Measurements from ENCODE around the gene NR1D1. TPM values are rescaled to one million over a fixed set of nuclear protein-coding genes. Genes with fewer than 3 reads are reported as not detected.
A peak's percentile ranks its signal among the peaks of the same experiment; 100 is the strongest.

Gene NR1D1
- polyA plus RNA-seq, 1 of the 3 experiments (the other 2 are of a cell fraction): 6.5 TPM

GRCh38 chr17:40058865-40059264, 41.5 kb downstream of the NR1D1 start (continued):
- TF ChIP-seq FOSL2 (IDR thresholded peaks at IDR 0.05; ENCODE audit: borderline replicate concordance, low read depth): no peak
- no peak for TF ChIP-seq MAX (IDR thresholded peaks at IDR 0.05; ENCODE audit: low read depth)
- no peak for TF ChIP-seq RXRA (IDR thresholded peaks at IDR 0.05; ENCODE audit: borderline replicate concordance, low read depth)
- TF ChIP-seq TCF12 (IDR thresholded peaks at IDR 0.05): no peak
- no peak for TF ChIP-seq REST (IDR thresholded peaks at IDR 0.05; ENCODE audit: low read depth, low read length)
- TF ChIP-seq EZH2phosphoT487 (IDR thresholded peaks at IDR 0.05; ENCODE audit: borderline replicate concordance, low read depth): no peak
- no peak for TF ChIP-seq CHD2 (IDR thresholded peaks at IDR 0.05; ENCODE audit: low read length, partially characterized antibody)

- Histone ChIP-seq H3F3A (replicated peaks; ENCODE audit: insufficient read depth) (peaks cover 4% of the 10 kb centered on the region), H3K4me1 (ENCODE audit: control insufficient read depth in 1 of 2, insufficient read depth in 2 of 2, low read depth in 1 of 2, low read length in 1 of 2) (peaks cover 0 to 12% of the 10 kb centered on the region in 2 experiments; a peak in 2 of 4 replicates), H4K20me1 (ENCODE audit: insufficient read depth) (no peaks in the 10 kb centered on the region), H3K27ac (ENCODE audit: low read depth in 2 of 2, low read length in 1 of 2) (no peak overlapping the region), H3K4me2 (no peak overlapping the region), H3K9me2 (no peaks in the 10 kb centered on the region), H2AFZ (ENCODE audit: low read depth) (0 out of 2 replicates have a peak overlapping the region, but pooled peaks have one; percentile 63), H3K9ac (no peak overlapping the region), H3K79me2 (ENCODE audit: insufficient read depth) (peaks cover 9% of the 10 kb centered on the region; the same call in 1 of the 2 replicates), H3K9me3 (no peaks in the 10 kb centered on the region), H3K36me3 (replicated peaks in 1 of 2; ENCODE audit: control insufficient read depth in 1 of 2, insufficient read depth in 2 of 2, low read length in 1 of 2) (no peaks in the 10 kb centered on the region), H3K4me3 (ENCODE audit: low read depth in 2 of 2, low read length in 1 of 2) (no peak overlapping the region), H3K27me3 (ENCODE audit: insufficient read depth) (no peaks in the 10 kb centered on the region)
- DNase-seq: no peak
- CTCF ChIA-PET: interaction anchor here (1.3 to 12.8 kb wide), 6 partner anchors 17 to 110 kb away, joined by 3 to 100 read pairs (median 8); no protein-coding TSS in a partner anchor
- POLR2A ChIA-PET: no interaction called here
- TF ChIP-seq FOXJ3 (CRISPR knock-in tag; IDR thresholded peaks at IDR 0.05) (no peak), TAF1 (IDR thresholded peaks at IDR 0.05; ENCODE audit: borderline replicate concordance, low read depth, low read length) (no peak), SMC3 (IDR thresholded peaks at IDR 0.05; ENCODE audit: low read depth, low read length) (no peak), RCOR1 (IDR thresholded peaks at IDR 0.05; ENCODE audit: low read length) (no peak), MXI1 (IDR thresholded peaks at IDR 0.05; ENCODE audit: low read depth, low read length) (no peak), TCF12 (IDR thresholded peaks at IDR 0.05) (no peak), PBX3 (IDR thresholded peaks at IDR 0.05) (no peak)
- 82% methylated on average over 8 of the region's 8 CpGs for WGBS (ENCODE audit: low lambda C conversion rate)
These were observed 42.1 kb downstream of the NR1D1 start for GRCh38 chr17:40058186-40058784.
